Esophagus (tissue), 2 donors: ENCODE measurements around the gene RASD1. TPM values are rescaled to one million over a fixed set of nuclear protein-coding genes. Genes with fewer than 3 reads are reported as not detected.

Experiments
- H3K27ac ChIP-seq, 2 donors: one replicate each; pipeline ENCODE4 v1.5.1; 2013; ENCODE audit warnings: low read depth in 2 of 2, mild to moderate bottlenecking in 2 of 2, inconsistent platforms in 1 of 2, low read length in 1 of 2, moderate library complexity in 1 of 2
- H3K27me3 ChIP-seq, 2 donors: one replicate each; pipeline ENCODE4 v1.6.1; 2013; ENCODE audit warnings: low read length in 2 of 2, control low read depth in 1 of 2, mild to moderate bottlenecking in 1 of 2; ENCODE audit not compliant: insufficient read depth in 2 of 2, control insufficient read depth in 1 of 2
- H3K36me3 ChIP-seq, 2 donors: one replicate each; pipeline ENCODE4 v1.6.1; 2013; ENCODE audit warnings: low read length in 1 of 2; ENCODE audit not compliant: control insufficient read depth in 2 of 2, insufficient read depth in 2 of 2
- H3K4me1 ChIP-seq, 2 donors: one replicate each; pipeline ENCODE4 v1.6.1; 2013; ENCODE audit warnings: low read length in 1 of 2; ENCODE audit not compliant: control insufficient read depth in 2 of 2, insufficient read depth in 2 of 2
- H3K4me3 ChIP-seq, 2 donors: one replicate each; pipeline ENCODE4 v1.5.1; 2013; ENCODE audit warnings: low read length in 2 of 2, mild to moderate bottlenecking in 2 of 2, low read depth in 1 of 2, moderate library complexity in 1 of 2
- H3K9me3 ChIP-seq, 2 donors: one replicate each; pipeline ENCODE4 v1.6.1; 2013; ENCODE audit warnings: mild to moderate bottlenecking in 2 of 2, low read depth in 1 of 2, low read length in 1 of 2, moderate library complexity in 1 of 2; ENCODE audit not compliant: control insufficient read depth in 2 of 2, insufficient read depth in 1 of 2
- WGBS, 2 donors: extraction: QIAGEN DNeasy Blood & Tissue Kit; methylation state at CpG; one replicate each; pipeline ENCODE4 v1.1.7; 2013; 5-methylcytosine and 5-hydroxymethylcytosine counted together
- polyA plus RNA-seq, 2 donors: library from polyadenylated mRNA; stranded (reverse); fragments of 200-250 nt; gene quantifications; one replicate each; pipeline ENCODE4 v1.2.3, GENCODE V29; 2013
- donor health status: healthy with polysubstance abuse.
- donor health status: Bipolar disorder and iron deficiency.

The RASD1 gene
- polyA plus RNA-seq, 2 donors, result 0.83 to 1.6 TPM

- no peaks in the 10 kb centered on the region for H3K27me3 ChIP-seq
- H3K4me1 ChIP-seq, result no peaks in the 10 kb centered on the region
- no peaks in the 10 kb centered on the region for H3K36me3 ChIP-seq
- H3K27ac ChIP-seq, result no peak overlapping the region
- H3K9me3 ChIP-seq, result no peaks in the 10 kb centered on the region
- WGBS, 2 donors, result 82 to 85% methylated on average over 9 of the region's 9 CpGs
- H3K4me3 ChIP-seq, result no peak overlapping the region
Measured at GRCh38 chr17:17453088-17453487, 43.1 kb downstream of the RASD1 start.

- 88 to 90% methylated on average over 4 of the region's 4 CpGs for WGBS, 2 donors
- H3K27me3 ChIP-seq, result no peaks in the 10 kb centered on the region
- no peaks in the 10 kb centered on the region for H3K9me3 ChIP-seq
- H3K36me3 ChIP-seq, result no peaks in the 10 kb centered on the region
- H3K4me1 ChIP-seq, result no peaks in the 10 kb centered on the region
- H3K4me3 ChIP-seq, result no peak overlapping the region
- H3K27ac ChIP-seq, result no peak overlapping the region
Measured at GRCh38 chr17:17448723-17449122, 47.5 kb downstream of the RASD1 start.

GRCh38 chr17:17448076-17448475 lies 48.1 kb downstream of the RASD1 start:
- no peaks in the 10 kb centered on the region for H3K36me3 ChIP-seq
- no peaks in the 10 kb centered on the region for H3K4me1 ChIP-seq
- H3K27me3 ChIP-seq, result no peaks in the 10 kb centered on the region
- WGBS, 2 donors, result 53 to 67% methylated on average over 5 of the region's 5 CpGs
- H3K27ac ChIP-seq, result no peak overlapping the region
- H3K4me3 ChIP-seq, result no peak overlapping the region
- no peaks in the 10 kb centered on the region for H3K9me3 ChIP-seq

- no peak overlapping the region for H3K4me3 ChIP-seq
- H3K36me3 ChIP-seq, result no peaks in the 10 kb centered on the region
- WGBS, 2 donors, result 71 to 77% methylated on average over 5 of the region's 5 CpGs
- no peaks in the 10 kb centered on the region for H3K27me3 ChIP-seq
- H3K27ac ChIP-seq, result no peak overlapping the region
- no peaks in the 10 kb centered on the region for H3K9me3 ChIP-seq
- H3K4me1 ChIP-seq, result no peaks in the 10 kb centered on the region
Measured at GRCh38 chr17:17447264-17447663, 48.9 kb downstream of the RASD1 start.

GRCh38 chr17:17446666-17447155 lies 49.5 kb downstream of the RASD1 start:
- H3K4me3 ChIP-seq, result no peak overlapping the region
- H3K4me1 ChIP-seq, result no peaks in the 10 kb centered on the region
- no peak overlapping the region for H3K27ac ChIP-seq
- no peaks in the 10 kb centered on the region for H3K36me3 ChIP-seq
- 81 to 82% methylated on average over 4 of the region's 4 CpGs for WGBS, 2 donors
- no peaks in the 10 kb centered on the region for H3K9me3 ChIP-seq
- no peaks in the 10 kb centered on the region for H3K27me3 ChIP-seq

GRCh38 chr17:17445925-17446665 lies 50.1 kb downstream of the RASD1 start:
- H3K27ac ChIP-seq, result no peak overlapping the region
- H3K4me3 ChIP-seq, result no peak overlapping the region
- no peaks in the 10 kb centered on the region for H3K27me3 ChIP-seq
- H3K4me1 ChIP-seq, result no peaks in the 10 kb centered on the region
- no peaks in the 10 kb centered on the region for H3K9me3 ChIP-seq
- H3K36me3 ChIP-seq, result no peaks in the 10 kb centered on the region
- WGBS, 2 donors, result 49 to 56% methylated on average over 12 of the region's 12 CpGs

- H3K4me3 ChIP-seq, result no peak overlapping the region
- no peaks in the 10 kb centered on the region for H3K36me3 ChIP-seq
- no peaks in the 10 kb centered on the region for H3K27me3 ChIP-seq
- no peak overlapping the region for H3K27ac ChIP-seq
- WGBS, 2 donors, result 66 to 74% methylated on average over 8 of the region's 8 CpGs
- H3K4me1 ChIP-seq, result no peaks in the 10 kb centered on the region
- no peaks in the 10 kb centered on the region for H3K9me3 ChIP-seq
Measured at GRCh38 chr17:17445296-17445924, 50.8 kb downstream of the RASD1 start.

Other genes starting within 250 kb of the RASD1 start
- 10 to 100 TPM; 19.2 to 58.3 TPM for gene COPS3, start 215.1 kb downstream of the RASD1 start, polyA plus RNA-seq
- 1 to 10 TPM; 2.1 to 2.4 TPM for gene NT5M, start 193.0 kb downstream of the RASD1 start, polyA plus RNA-seq
- gene MED9, start 19.4 kb downstream of the RASD1 start, polyA plus RNA-seq, result 1 to 10 TPM; 6.7 to 8.6 TPM
- 10 to 100 TPM; 27.2 to 34.2 TPM for gene PEMT, start 95.3 kb upstream of the RASD1 start, polyA plus RNA-seq
- gene RAI1, start 185.1 kb upstream of the RASD1 start, polyA plus RNA-seq, result 10 to 100 TPM; 10.7 to 14.4 TPM